HepG2 (cell line): ENCODE results near the gene GARIN6. TPM values are rescaled to one million over a fixed set of nuclear protein-coding genes. Genes with fewer than 3 reads are reported as not detected.

Source experiments
- ATAC-seq: fragments of 200-7000 bp; cut with Tn5 transposase; 3 replicates; pipeline ENCODE4 v1.9.1; 2020; ENCODE audit warnings: mild to moderate bottlenecking, moderate library complexity
- Bru-seq: library from RNA; stranded (reverse); fragments of 400-500 nt; gene quantifications from one replicate; lab custom pipeline; 2021; lab: Mats Ljungman, UMichigan
- BruChase-seq, 2 experiments: library from RNA; stranded (reverse); fragments of 400-500 nt; gene quantifications; one replicate each; lab custom pipeline; 2021; lab: Mats Ljungman, UMichigan
- BruUV-seq: library from RNA; stranded (reverse); fragments of 400-500 nt; replicated peaks from 2 replicates; lab custom pipeline; 2021; lab: Mats Ljungman, UMichigan
- CTCF ChIA-PET: fragments of 300-600 bp; formaldehyde crosslinking; extraction: SDS; loops from one replicate; lab custom pipeline; 2021; ENCODE audit warnings: low total read pairs, inconsistent platforms, low intra/inter-chr PET ratio; lab: Yijun Ruan, JAX
- POLR2A ChIA-PET: fragments of 350-600 bp; sonication (Branson Sonifier 250); formaldehyde crosslinking; loops from one replicate; lab custom pipeline; 2020; ENCODE audit warnings: antibody characterized with exemption, inconsistent platforms; lab: Yijun Ruan, JAX
- DNase-seq: peaks from one replicate; pipeline ENCODE4 v3.0.0-alpha.2; 2015; ENCODE audit warnings: low spot score
- FAIRE-seq: peaks from 3 replicates; lab custom pipeline; 2011; peaks lifted over from hg19 to GRCh38; lab: Jason Lieb, UNC
- H2AFZ ChIP-seq: one replicate; pipeline ENCODE4 v1.6.1; 2011; ENCODE audit warnings: low read length, inconsistent platforms
- H3K27ac ChIP-seq: fragments of 300-600 bp; 3 replicates; pipeline ENCODE4 v1.8.0; 2011; ENCODE audit warnings: mixed run types, mild to moderate bottlenecking, mixed read lengths, low read length, inconsistent platforms; ENCODE audit not compliant: insufficient read depth; ENCODE audit errors: extremely low read length
- H3K27me3 ChIP-seq, 2 experiments: fragments of 200-600 bp in 1 of 2; 2 replicates in 1 of 2; 3 replicates in 1 of 2; pipeline versions ENCODE4 v1.6.0 to v1.8.0; 2011; ENCODE audit warnings: low read length in 2 of 2, mild to moderate bottlenecking in 2 of 2, moderate library complexity in 2 of 2, inconsistent platforms in 1 of 2; ENCODE audit not compliant: insufficient read depth in 2 of 2, control insufficient read depth in 1 of 2
- H3K36me3 ChIP-seq, 2 experiments: fragments of 200-600 bp in 1 of 2; replicated peaks in 1 of 2; 2 replicates in 1 of 2; 3 replicates in 1 of 2; pipeline versions ENCODE4 v1.5.1 to v1.8.0; 2011; ENCODE audit warnings: low read length in 2 of 2, inconsistent platforms in 1 of 2; ENCODE audit not compliant: insufficient read depth in 2 of 2, control insufficient read depth in 1 of 2
- H3K4me1 ChIP-seq: 2 replicates; pipeline ENCODE4 v1.5.1; 2012; ENCODE audit warnings: low read length, inconsistent platforms; ENCODE audit not compliant: insufficient read depth
- H3K4me2 ChIP-seq: 2 replicates; pipeline ENCODE4 v1.6.0; 2011; ENCODE audit warnings: low read depth, low read length, inconsistent platforms
- H3K4me3 ChIP-seq, 3 experiments: fragments of 200-600 bp in 1 of 3; sonication (generic), shearing (Covaris generic) in 1 of 3; replicated peaks in 1 of 3; 2 replicates each; pipeline ENCODE4 v1.5.1; 2011 to 2016; ENCODE audit warnings: low read length in 3 of 3, inconsistent platforms in 2 of 3, low read depth in 2 of 3, mild to moderate bottlenecking in 2 of 3, control low read depth in 1 of 3, mixed read lengths in 1 of 3; ENCODE audit not compliant: insufficient read depth in 1 of 3
- H3K79me2 ChIP-seq: one replicate; pipeline ENCODE4 v1.6.1; 2011; ENCODE audit warnings: low read length, inconsistent platforms; ENCODE audit not compliant: insufficient read depth
- H3K9ac ChIP-seq: 2 replicates; pipeline ENCODE4 v1.6.0; 2011; ENCODE audit warnings: mild to moderate bottlenecking, low read depth, low read length, inconsistent platforms; ENCODE audit not compliant: insufficient read depth
- H3K9me3 ChIP-seq: 2 replicates; pipeline ENCODE4 v1.5.1; 2012; ENCODE audit warnings: mild to moderate bottlenecking, low read length
- H4K20me1 ChIP-seq: 2 replicates; pipeline ENCODE4 v1.6.0; 2011; ENCODE audit warnings: inconsistent platforms, mild to moderate bottlenecking, low read length, moderate library complexity; ENCODE audit not compliant: insufficient read depth
- HES4 ChIP-seq: sonication (generic); formaldehyde crosslinking; IDR thresholded peaks from 2 replicates; pipeline ENCODE4 v1.9.0; 2021; ENCODE audit warnings: mild to moderate bottlenecking, missing genetic modification reagents, borderline replicate concordance
- IRX3 ChIP-seq: sonication (generic); formaldehyde crosslinking; IDR thresholded peaks from 2 replicates; pipeline ENCODE4 v1.8.1; 2023; ENCODE audit warnings: mild to moderate bottlenecking, low read depth, missing genetic modification reagents, borderline replicate concordance
- RARG ChIP-seq: sonication (generic); formaldehyde crosslinking; IDR thresholded peaks from 2 replicates; pipeline ENCODE4 v1.4.0; 2020; ENCODE audit warnings: low read depth, mild to moderate bottlenecking, missing genetic modification reagents
- ZNF296 ChIP-seq: sonication (generic); formaldehyde crosslinking; conservative IDR thresholded peaks from 2 replicates; pipeline ENCODE4 v1.5.0; 2020; ENCODE audit warnings: mild to moderate bottlenecking, missing genetic modification reagents
- WGBS: methylation state at CpG from one replicate; pipeline ENCODE4 v1.1.6; 2017; ENCODE audit warnings: low lambda C conversion rate; 5-methylcytosine and 5-hydroxymethylcytosine counted together
- in situ Hi-C: cut with HindIII; loops from 2 replicates; pipeline ENCODE4 v1.10.0; 2017; ENCODE audit warnings: low pct_unique_long_range_greater_than_20kb; ENCODE audit not compliant: extremely low pct_ligation_motif_present
- intact Hi-C: fragments of 100-400 bp; cut with micrococcal nuclease; formaldehyde crosslinking; loops from one replicate; pipeline ENCODE4 v1.10.0; 2022; ENCODE audit not compliant: unreplicated experiment
- long read RNA-seq, 2 experiments: library from RNA in 1 of 2; library from polyadenylated mRNA in 1 of 2; stranded (forward) in 1 of 2; unstranded in 1 of 2; transcript quantifications; one replicate each; pipeline ENCODE4 v2.0.0, GENCODE V29; 2019 to 2022
- polyA minus RNA-seq, 3 experiments: library from RNA; depleted of rRNA, polyadenylated mRNA; stranded (reverse); fragments of >200 nt; gene quantifications; 2 replicates each; pipeline ENCODE4 v1.2.3, GENCODE V29; 2011; ENCODE audit warnings: low replicate concordance in 1 of 3
- polyA plus RNA-seq, 8 experiments: library from polyadenylated mRNA; depleted of rRNA in 3 of 8; stranded (reverse) in 7 of 8; unstranded in 1 of 8; fragments of >200 nt; fragmentation: Illumina TruSeq in 4 of 8; extraction: Trizol in 4 of 8; gene quantifications; 2 replicates each; pipeline versions ENCODE4 v1.2.1 to v1.2.3, GENCODE V29; 2011 to 2016; ENCODE audit warnings: low read depth in 4 of 8, missing spikeins in 1 of 8, mixed read lengths in 1 of 8; ENCODE audit not compliant: insufficient read depth in 1 of 8
- total RNA-seq, 5 experiments: library from RNA; depleted of rRNA; stranded (reverse); fragments of >200 nt; fragmentation: Illumina TruSeq; extraction: Trizol; gene quantifications; 2 replicates each; pipeline ENCODE4 v1.2.3, GENCODE V29; 2016; ENCODE audit warnings: low read depth in 1 of 5

Gene GARIN6
- total RNA-seq (2016; rRNA removed; fragmentation: Illumina TruSeq; extraction: Trizol) (not detected in 2 replicates), polyA plus RNA-seq (2011; rRNA removed) (not detected in 2 replicates), polyA minus RNA-seq (2011; rRNA and poly(A)+ RNA removed; ENCODE audit: low replicate concordance) (not detected in 2 replicates), Bru-seq, nascent RNA (not detected), BruChase-seq, experiment 1, labeled RNA remaining after a 6-hour chase (not detected), BruChase-seq, experiment 2, labeled RNA remaining after a 2-hour chase (not detected)
- total RNA-seq (2016; cell fraction: cytosol; rRNA removed; fragmentation: Illumina TruSeq; extraction: Trizol; ENCODE audit: low read depth), result not detected in 2 replicates
- not detected in 2 replicates for total RNA-seq (2016; cell fraction: insoluble cytoplasmic fraction; rRNA removed; fragmentation: Illumina TruSeq; extraction: Trizol)
- total RNA-seq (2016; cell fraction: membrane; rRNA removed; fragmentation: Illumina TruSeq; extraction: Trizol), result not detected in 2 replicates
- not detected in 2 replicates for total RNA-seq (2016; cell fraction: nucleus; rRNA removed; fragmentation: Illumina TruSeq; extraction: Trizol)
- not detected in 2 replicates for polyA plus RNA-seq (2011; cell fraction: cytosol; rRNA removed)
- polyA plus RNA-seq (2011; cell fraction: nucleus; rRNA removed), result not detected in 2 replicates
- not detected in 2 replicates for polyA plus RNA-seq (2012)
- not detected in 2 replicates for polyA plus RNA-seq (2016; cell fraction: cytosol; fragmentation: Illumina TruSeq; extraction: Trizol; ENCODE audit: low read depth)
- not detected in 2 replicates for polyA plus RNA-seq (2016; cell fraction: insoluble cytoplasmic fraction; fragmentation: Illumina TruSeq; extraction: Trizol; ENCODE audit: low read depth)
- polyA plus RNA-seq (2016; cell fraction: membrane; fragmentation: Illumina TruSeq; extraction: Trizol; ENCODE audit: low read depth), result not detected in 2 replicates
- not detected in 2 replicates for polyA plus RNA-seq (2016; cell fraction: nucleus; fragmentation: Illumina TruSeq; extraction: Trizol; ENCODE audit: insufficient read depth, low read depth)
- polyA minus RNA-seq (2011; cell fraction: cytosol; rRNA and poly(A)+ RNA removed), result not detected in 2 replicates
- polyA minus RNA-seq (2011; cell fraction: nucleus; rRNA and poly(A)+ RNA removed), result not detected in 2 replicates
- long read RNA-seq, experiment 1, result 0 reads
- long read RNA-seq, experiment 2, result 0 reads

GRCh38 chr12:99647453-99647852, at the start of gene GARIN6:
Gene GARIN6 (plus strand): TSS chr12:99647753. CDS start chr12:99648175, 422 bp downstream.
- Histone ChIP-seq H3K9ac (no peak within 1 kb of the TSS), H4K20me1 (no peaks in the 10 kb centered on the region), H3K27me3 (no peaks in the 10 kb centered on the region), H3K36me3 (no peaks in the 10 kb centered on the region), H3K79me2 (no peaks in the 10 kb centered on the region), H3K4me3 (no peak within 1 kb of the TSS), H3K9me3 (no peaks in the 10 kb centered on the region), H3K4me1 (no peaks in the 10 kb centered on the region), H3K4me2 (no peak within 1 kb of the TSS), H3K27ac (no peak within 1 kb of the TSS), H2AFZ (no peak within 1 kb of the TSS)
- in situ Hi-C loops, result no loop called here
- ATAC-seq (no peak), DNase-seq (no peak), FAIRE-seq (no peak)
- BruUV-seq, result no TSS peak
- no peak for TF ChIP-seq ZNF296 (CRISPR knock-in tag)
- TF ChIP-seq IRX3 (CRISPR knock-in tag), result no peak
- no peak for TF ChIP-seq HES4 (CRISPR knock-in tag)
- no peak for TF ChIP-seq RARG (CRISPR knock-in tag)
- ChIA-PET CTCF (no interaction called here), POLR2A (no interaction called here)
- intact Hi-C loops, result no loop called here
- 2% methylated on average over 4 of the region's 4 CpGs for WGBS
